ENCODE measurements around the gene KCNIP1.

KCNIP1 gene

GRCh38 chr5:170781946-170782345, 278.1 kb downstream of the KCNIP1 start:
- DNase-seq (ENCODE audit: low read depth, low spot score) = no peak

GRCh38 chr5:170782438-170782837, 278.6 kb downstream of the KCNIP1 start:
- DNase-seq (ENCODE audit: low read depth, low spot score) = no peak

GRCh38 chr5:170783498-170784247, 279.9 kb downstream of the KCNIP1 start, which contains the start of gene GABRP:
Gene GABRP, plus strand, starts transcription at chr5:170783725. Its CDS starts 4,891 bp downstream, at chr5:170788616.
- DNase-seq (ENCODE audit: low read depth, low spot score) = no peak

- DNase-seq (ENCODE audit: low read depth, low spot score) = no peak
These were observed 281.6 kb downstream of the KCNIP1 start for GRCh38 chr5:170785416-170785815.

Measured in iPS DF 19.7 (cell line).